Neural cell (in vitro differentiated cells): ENCODE measurements around the gene ARHGAP40. TPM values are rescaled to one million over a fixed set of nuclear protein-coding genes. Genes with fewer than 3 reads are reported as not detected.

Source experiments
- H2AFZ ChIP-seq: fragments of 200-600, 300-800 bp; sonication (generic), shearing (Covaris generic); 2 replicates; pipeline ENCODE4 v1.6.0; 2014; ENCODE audit warnings: low read depth, mild to moderate bottlenecking, antibody characterized with exemption, low read length, moderate library complexity
- H3F3A ChIP-seq: fragments of 200-600 bp; shearing (Covaris generic); 2 replicates; pipeline ENCODE4 v1.6.1; 2016; ENCODE audit warnings: mild to moderate bottlenecking, moderate library complexity, mixed read lengths, antibody characterized with exemption, low read length; ENCODE audit not compliant: insufficient read depth, poor library complexity, severe bottlenecking
- H3K27ac ChIP-seq: fragments of 200-600, 300-800 bp; sonication (generic), shearing (Covaris generic); 2 replicates; pipeline ENCODE4 v1.5.1; 2014; ENCODE audit warnings: mild to moderate bottlenecking, low read length, moderate library complexity
- H3K27me3 ChIP-seq: fragments of 300-800, 200-600 bp; sonication (generic), shearing (Covaris generic); 2 replicates; pipeline ENCODE4 v1.6.0; 2014; ENCODE audit warnings: mild to moderate bottlenecking, low read depth, low read length, moderate library complexity; ENCODE audit not compliant: insufficient read depth
- H3K36me3 ChIP-seq: fragments of 300-800, 200-600 bp; sonication (generic), shearing (Covaris generic); 2 replicates; pipeline ENCODE4 v1.5.1; 2014; ENCODE audit warnings: mild to moderate bottlenecking, antibody characterized with exemption, low read length, moderate library complexity; ENCODE audit not compliant: insufficient read depth
- H3K4me2 ChIP-seq: fragments of 300-800, 200-600 bp; sonication (generic), shearing (Covaris generic); 2 replicates; pipeline ENCODE4 v1.6.0; 2014; ENCODE audit warnings: mild to moderate bottlenecking, low read length
- H3K4me3 ChIP-seq: fragments of 300-800, 200-600 bp; sonication (generic), shearing (Covaris generic); 2 replicates; pipeline ENCODE4 v1.5.1; 2014; ENCODE audit warnings: mild to moderate bottlenecking, low read length, moderate library complexity
- H3K79me2 ChIP-seq: fragments of 200-600 bp; shearing (Covaris generic); replicated peaks from 2 replicates; pipeline ENCODE4 v1.6.0; 2014; ENCODE audit warnings: mild to moderate bottlenecking, low read length, moderate library complexity; ENCODE audit not compliant: insufficient read depth
- H3K9ac ChIP-seq: fragments of 300-800, 200-600 bp; sonication (generic), shearing (Covaris generic); 2 replicates; pipeline ENCODE4 v1.6.1; 2016; ENCODE audit warnings: mild to moderate bottlenecking, low read length, mixed read lengths
- H3K9me2 ChIP-seq: fragments of 200-600 bp; shearing (Covaris generic); 2 replicates; pipeline ENCODE4 v1.6.1; 2016; ENCODE audit warnings: mild to moderate bottlenecking, low read length, mixed read lengths; ENCODE audit not compliant: insufficient read depth
- H3K9me3 ChIP-seq: fragments of 200-600, 300-800 bp; sonication (generic), shearing (Covaris generic); 2 replicates; pipeline ENCODE4 v1.6.1; 2016; ENCODE audit warnings: mild to moderate bottlenecking, mixed run types, low read length, moderate library complexity, mixed read lengths
- H4K20me1 ChIP-seq: fragments of 200-600 bp; shearing (Covaris generic); 2 replicates; pipeline ENCODE4 v1.6.1; 2016; ENCODE audit warnings: mild to moderate bottlenecking, mixed run types; ENCODE audit not compliant: insufficient read depth
- EP300 ChIP-seq: fragments of 450-650 bp; conservative IDR thresholded peaks from 2 replicates; pipeline ENCODE4 v1.6.1; 2014; ENCODE audit warnings: antibody characterized with exemption, mild to moderate bottlenecking, moderate library complexity; ENCODE audit not compliant: poor library complexity, severe bottlenecking
- EZH2 ChIP-seq: fragments of 200-600, 300-800 bp; shearing (Covaris generic), sonication (generic); IDR thresholded peaks from 2 replicates; pipeline ENCODE4 v1.6.1; 2014; ENCODE audit warnings: antibody characterized with exemption, low read length, borderline replicate concordance, mild to moderate bottlenecking; ENCODE audit not compliant: insufficient read depth, poor library complexity, severe bottlenecking
- MXI1 ChIP-seq: fragments of 450-650 bp; conservative IDR thresholded peaks from 2 replicates; pipeline ENCODE4 v1.6.1; 2014; ENCODE audit warnings: antibody characterized with exemption, mild to moderate bottlenecking; ENCODE audit not compliant: poor library complexity, severe bottlenecking
- POLR2AphosphoS5 ChIP-seq: IDR thresholded peaks from 2 replicates; pipeline ENCODE4 v1.6.1; 2012
- RAD21 ChIP-seq: fragments of 450-650 bp; conservative IDR thresholded peaks from 2 replicates; pipeline ENCODE4 v1.6.1; 2014; ENCODE audit warnings: antibody characterized with exemption, mild to moderate bottlenecking, moderate library complexity
- SMC3 ChIP-seq: fragments of 450-650 bp; conservative IDR thresholded peaks from 2 replicates; pipeline ENCODE4 v1.6.1; 2014; ENCODE audit warnings: antibody characterized with exemption, mild to moderate bottlenecking, moderate library complexity; ENCODE audit not compliant: poor library complexity
- TAF1 ChIP-seq: IDR thresholded peaks from 2 replicates; pipeline ENCODE4 v1.6.1; 2012; ENCODE audit warnings: low read depth
- polyA plus RNA-seq: library from polyadenylated mRNA; depleted of rRNA; stranded (reverse); fragments of >200 nt; gene quantifications from 2 replicates; pipeline ENCODE4 v1.2.3, GENCODE V29; 2014
- TF ChIP-seq, protein P1 (sequence below): IDR thresholded peaks from 2 replicates; pipeline ENCODE4 v1.6.1; 2012; ENCODE audit warnings: borderline replicate concordance
- TF ChIP-seq, protein P2 (sequence below): fragments of 450-650 bp; IDR thresholded peaks from 2 replicates; pipeline ENCODE4 v1.5.1; 2014; ENCODE audit warnings: antibody characterized with exemption, mild to moderate bottlenecking, moderate library complexity; ENCODE audit not compliant: poor library complexity, severe bottlenecking

ARHGAP40 gene
- polyA plus RNA-seq, 1 donor from 2014 or later: 0.61 TPM

DNA sequence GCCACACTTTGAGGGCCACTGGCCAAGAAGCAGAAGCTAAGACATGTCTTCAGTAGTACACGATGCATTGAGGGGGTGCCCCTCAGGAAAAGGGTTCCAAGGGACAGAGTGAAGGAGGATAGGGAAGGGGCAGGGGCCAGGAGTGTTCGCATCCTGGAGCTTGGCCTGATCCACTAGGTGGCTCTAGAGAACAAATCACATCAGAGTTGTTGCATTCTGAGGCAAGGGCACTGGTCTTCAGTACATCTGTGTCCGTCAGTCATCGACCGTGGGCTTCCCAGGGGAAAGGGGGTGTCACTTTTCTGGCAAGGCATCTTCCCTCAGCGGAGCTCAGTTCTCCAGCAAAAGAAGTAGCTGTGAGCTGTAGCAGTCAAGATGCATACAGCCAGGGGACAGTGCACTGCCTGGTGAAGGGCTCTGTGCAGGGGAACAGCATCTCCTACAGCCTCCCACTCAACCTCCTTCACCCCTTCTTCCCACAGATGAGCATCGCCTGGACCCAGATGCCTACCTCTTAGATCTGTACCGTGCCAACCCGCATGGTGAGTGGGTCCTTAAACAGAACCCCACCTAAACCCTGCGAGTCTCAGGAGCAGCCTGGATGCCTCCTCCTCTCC lies 47.8 kb downstream of the ARHGAP40 start:
- H3K36me3 ChIP-seq: no peaks in the 10 kb centered on the region
- no peaks in the 10 kb centered on the region for H4K20me1 ChIP-seq
- H3K27ac ChIP-seq: peak overlapping the region; percentile 23
- no peaks in the 10 kb centered on the region for H3K9me3 ChIP-seq
- H3K4me3 ChIP-seq: peak overlapping the region; percentile 35
- peak overlapping the region; percentile 35 for H3K9ac ChIP-seq
- no peak overlapping the region for H3K4me2 ChIP-seq
- peaks cover 22% of the 10 kb centered on the region for H3K27me3 ChIP-seq
- H2AFZ ChIP-seq: no peak overlapping the region
- H3K9me2 ChIP-seq: no peaks in the 10 kb centered on the region
- no peaks in the 10 kb centered on the region for H3F3A ChIP-seq
- H3K79me2 ChIP-seq: no peaks in the 10 kb centered on the region
- TF ChIP-seq EZH2 (no peak), RAD21 (peak; percentile 90), EP300 (peak; percentile 32), MXI1 (peak; percentile 19), SMC3 (peak; percentile 95), TAF1 (no peak), POLR2AphosphoS5 (no peak)
- TF ChIP-seq, protein P1, sequence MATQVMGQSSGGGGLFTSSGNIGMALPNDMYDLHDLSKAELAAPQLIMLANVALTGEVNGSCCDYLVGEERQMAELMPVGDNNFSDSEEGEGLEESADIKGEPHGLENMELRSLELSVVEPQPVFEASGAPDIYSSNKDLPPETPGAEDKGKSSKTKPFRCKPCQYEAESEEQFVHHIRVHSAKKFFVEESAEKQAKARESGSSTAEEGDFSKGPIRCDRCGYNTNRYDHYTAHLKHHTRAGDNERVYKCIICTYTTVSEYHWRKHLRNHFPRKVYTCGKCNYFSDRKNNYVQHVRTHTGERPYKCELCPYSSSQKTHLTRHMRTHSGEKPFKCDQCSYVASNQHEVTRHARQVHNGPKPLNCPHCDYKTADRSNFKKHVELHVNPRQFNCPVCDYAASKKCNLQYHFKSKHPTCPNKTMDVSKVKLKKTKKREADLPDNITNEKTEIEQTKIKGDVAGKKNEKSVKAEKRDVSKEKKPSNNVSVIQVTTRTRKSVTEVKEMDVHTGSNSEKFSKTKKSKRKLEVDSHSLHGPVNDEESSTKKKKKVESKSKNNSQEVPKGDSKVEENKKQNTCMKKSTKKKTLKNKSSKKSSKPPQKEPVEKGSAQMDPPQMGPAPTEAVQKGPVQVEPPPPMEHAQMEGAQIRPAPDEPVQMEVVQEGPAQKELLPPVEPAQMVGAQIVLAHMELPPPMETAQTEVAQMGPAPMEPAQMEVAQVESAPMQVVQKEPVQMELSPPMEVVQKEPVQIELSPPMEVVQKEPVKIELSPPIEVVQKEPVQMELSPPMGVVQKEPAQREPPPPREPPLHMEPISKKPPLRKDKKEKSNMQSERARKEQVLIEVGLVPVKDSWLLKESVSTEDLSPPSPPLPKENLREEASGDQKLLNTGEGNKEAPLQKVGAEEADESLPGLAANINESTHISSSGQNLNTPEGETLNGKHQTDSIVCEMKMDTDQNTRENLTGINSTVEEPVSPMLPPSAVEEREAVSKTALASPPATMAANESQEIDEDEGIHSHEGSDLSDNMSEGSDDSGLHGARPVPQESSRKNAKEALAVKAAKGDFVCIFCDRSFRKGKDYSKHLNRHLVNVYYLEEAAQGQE: no peak
- TF ChIP-seq, protein P2, sequence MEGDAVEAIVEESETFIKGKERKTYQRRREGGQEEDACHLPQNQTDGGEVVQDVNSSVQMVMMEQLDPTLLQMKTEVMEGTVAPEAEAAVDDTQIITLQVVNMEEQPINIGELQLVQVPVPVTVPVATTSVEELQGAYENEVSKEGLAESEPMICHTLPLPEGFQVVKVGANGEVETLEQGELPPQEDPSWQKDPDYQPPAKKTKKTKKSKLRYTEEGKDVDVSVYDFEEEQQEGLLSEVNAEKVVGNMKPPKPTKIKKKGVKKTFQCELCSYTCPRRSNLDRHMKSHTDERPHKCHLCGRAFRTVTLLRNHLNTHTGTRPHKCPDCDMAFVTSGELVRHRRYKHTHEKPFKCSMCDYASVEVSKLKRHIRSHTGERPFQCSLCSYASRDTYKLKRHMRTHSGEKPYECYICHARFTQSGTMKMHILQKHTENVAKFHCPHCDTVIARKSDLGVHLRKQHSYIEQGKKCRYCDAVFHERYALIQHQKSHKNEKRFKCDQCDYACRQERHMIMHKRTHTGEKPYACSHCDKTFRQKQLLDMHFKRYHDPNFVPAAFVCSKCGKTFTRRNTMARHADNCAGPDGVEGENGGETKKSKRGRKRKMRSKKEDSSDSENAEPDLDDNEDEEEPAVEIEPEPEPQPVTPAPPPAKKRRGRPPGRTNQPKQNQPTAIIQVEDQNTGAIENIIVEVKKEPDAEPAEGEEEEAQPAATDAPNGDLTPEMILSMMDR: peak; percentile 94

DNA sequence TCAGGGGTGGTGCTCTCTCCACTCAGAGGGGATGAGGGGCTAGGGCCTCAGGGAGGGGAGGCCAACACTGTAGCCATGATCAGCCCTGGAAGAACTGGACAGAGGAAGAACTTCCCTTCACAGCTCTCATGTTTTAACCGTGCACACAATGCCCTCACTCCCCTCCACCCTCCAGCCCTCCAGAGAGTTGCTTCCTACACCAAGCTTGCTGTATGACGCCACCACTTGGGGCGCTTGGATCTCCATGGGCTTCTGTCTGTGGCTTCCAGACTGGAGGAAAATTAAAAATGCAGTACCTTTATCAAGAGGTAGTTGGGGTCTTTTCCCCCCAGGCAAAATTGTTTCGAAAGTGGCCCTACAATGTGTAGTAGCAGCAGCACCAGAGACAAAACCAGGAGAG lies 48.4 kb downstream of the ARHGAP40 start:
- H3K9ac ChIP-seq: peak overlapping the region; percentile 35
- H3K9me3 ChIP-seq: no peaks in the 10 kb centered on the region
- peak overlapping the region; percentile 35 for H3K4me3 ChIP-seq
- H3K27ac ChIP-seq: peak overlapping the region; percentile 23
- no peak overlapping the region for H3K4me2 ChIP-seq
- no peaks in the 10 kb centered on the region for H3K9me2 ChIP-seq
- H3K27me3 ChIP-seq: peaks cover 17% of the 10 kb centered on the region
- no peaks in the 10 kb centered on the region for H3K79me2 ChIP-seq
- H4K20me1 ChIP-seq: no peaks in the 10 kb centered on the region
- no peaks in the 10 kb centered on the region for H3K36me3 ChIP-seq
- TF ChIP-seq RAD21: no peak
- TF ChIP-seq SMC3: no peak
- no peak for TF ChIP-seq POLR2AphosphoS5
- TF ChIP-seq TAF1: no peak
- TF ChIP-seq, protein P1: no peak
- TF ChIP-seq MXI1: no peak
- TF ChIP-seq EP300: no peak
- TF ChIP-seq, protein P2: no peak
- no peak for TF ChIP-seq EZH2
- no peaks in the 10 kb centered on the region for H3F3A ChIP-seq
- no peak overlapping the region for H2AFZ ChIP-seq
